Karpas-422 (cell line): ENCODE measurements around the gene HSD3B7. TPM values are rescaled to one million over a fixed set of nuclear protein-coding genes. Genes with fewer than 3 reads are reported as not detected.

Experiments
- DNase-seq: peaks from one replicate; pipeline ENCODE4 v3.0.0-alpha.2; 2015
- H2AFZ ChIP-seq: fragments of 200-600 bp; sonication (generic); 2 replicates; pipeline ENCODE4 v1.6.1; 2014; ENCODE audit warnings: antibody characterized with exemption, low read length, mixed read lengths
- H3K27ac ChIP-seq: fragments of 200-600 bp; sonication (generic); 2 replicates; pipeline ENCODE4 v1.5.1; 2014; ENCODE audit warnings: mild to moderate bottlenecking, low read length, moderate library complexity
- H3K27me3 ChIP-seq: fragments of 200-600 bp; sonication (generic); 2 replicates; pipeline ENCODE4 v1.6.1; 2014; ENCODE audit warnings: low read length, mixed read lengths
- H3K36me3 ChIP-seq: fragments of 200-600 bp; sonication (generic); 2 replicates; pipeline ENCODE4 v1.6.1; 2014; ENCODE audit warnings: low read length, mixed read lengths; ENCODE audit not compliant: insufficient read depth
- H3K4me1 ChIP-seq: fragments of 200-600 bp; sonication (generic); 2 replicates; pipeline ENCODE4 v1.6.1; 2014; ENCODE audit warnings: mild to moderate bottlenecking, low read length, mixed read lengths
- H3K4me2 ChIP-seq: fragments of 200-600 bp; sonication (generic); 2 replicates; pipeline ENCODE4 v1.6.1; 2014; ENCODE audit warnings: low read length, low read depth, mild to moderate bottlenecking; ENCODE audit not compliant: poor library complexity, severe bottlenecking
- H3K4me3 ChIP-seq: fragments of 200-600 bp; sonication (generic); 2 replicates; pipeline ENCODE4 v1.5.1; 2014; ENCODE audit warnings: mild to moderate bottlenecking, antibody characterized with exemption, low read length, mixed read lengths
- H3K79me2 ChIP-seq: fragments of 200-600 bp; sonication (generic); 2 replicates; pipeline ENCODE4 v1.6.1; 2014; ENCODE audit warnings: mild to moderate bottlenecking, low read length, mixed read lengths
- H3K9ac ChIP-seq: fragments of 200-600 bp; sonication (generic); 2 replicates; pipeline ENCODE4 v1.6.0; 2014; ENCODE audit warnings: low read length
- H3K9me2 ChIP-seq: fragments of 200-600 bp; sonication (generic), shearing (Covaris generic); replicated peaks from 2 replicates; pipeline ENCODE4 v1.6.0; 2014; ENCODE audit warnings: mild to moderate bottlenecking, low read length, moderate library complexity; ENCODE audit not compliant: insufficient read depth
- H3K9me3 ChIP-seq: fragments of 300-700, 200-600 bp; sonication (generic); 2 replicates; pipeline ENCODE4 v1.6.1; 2014; ENCODE audit warnings: low read length, mixed read lengths
- H4K20me1 ChIP-seq: fragments of 200-600 bp; sonication (generic); 2 replicates; pipeline ENCODE4 v1.6.1; 2014; ENCODE audit warnings: mild to moderate bottlenecking, antibody characterized with exemption, low read length, low read depth; ENCODE audit not compliant: insufficient read depth
- total RNA-seq: library from RNA; depleted of rRNA; stranded (reverse); fragments of >200 nt; shearing (Covaris generic); gene quantifications from 2 replicates; pipeline ENCODE4 v1.2.3, GENCODE V29; 2014; ENCODE audit warnings: low replicate concordance

Gene HSD3B7
- total RNA-seq, 1 experiment from 2014 or later = 2.7 TPM

DNA sequence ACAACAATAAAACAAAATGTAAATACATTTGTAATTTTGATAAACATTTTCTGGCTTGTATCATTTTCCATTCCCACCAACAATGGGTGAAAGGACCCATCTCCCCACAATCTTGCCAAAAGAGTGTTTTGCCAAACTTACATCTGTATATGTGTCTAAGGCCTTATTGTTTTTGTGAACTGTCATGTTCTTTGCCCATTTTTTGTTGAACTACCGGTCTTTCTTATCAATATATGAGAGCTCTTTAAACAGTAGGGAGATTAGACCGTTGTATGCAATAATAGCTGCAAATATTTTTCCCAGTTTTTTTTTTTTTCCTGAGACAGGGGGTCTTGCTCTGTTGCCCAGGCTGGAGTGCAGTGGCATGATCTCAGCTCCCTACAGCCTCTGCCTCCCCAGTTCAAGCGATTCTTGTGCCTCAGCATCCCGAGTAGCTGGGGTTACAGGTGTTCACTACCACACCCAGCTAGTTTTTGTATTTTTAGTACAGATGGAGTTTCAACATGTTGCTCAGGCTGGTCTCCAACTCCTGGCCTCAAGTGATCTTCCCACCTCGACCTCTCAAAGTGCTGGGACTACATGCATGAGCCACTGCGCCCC is 38.7 kb downstream of the HSD3B7 start:
- no peak overlapping the region for H3K27ac ChIP-seq
- no peaks in the 10 kb centered on the region for H4K20me1 ChIP-seq
- no peaks in the 10 kb centered on the region for H3K36me3 ChIP-seq
- no peaks in the 10 kb centered on the region for H3K79me2 ChIP-seq
- no peak overlapping the region for H2AFZ ChIP-seq
- no peak for DNase-seq
- H3K9me3 ChIP-seq = no peaks in the 10 kb centered on the region
- no peaks in the 10 kb centered on the region for H3K9me2 ChIP-seq
- no peak overlapping the region for H3K4me2 ChIP-seq
- H3K27me3 ChIP-seq = no peaks in the 10 kb centered on the region
- H3K9ac ChIP-seq = no peak overlapping the region
- H3K4me3 ChIP-seq = no peak overlapping the region
- no peaks in the 10 kb centered on the region for H3K4me1 ChIP-seq

DNA sequence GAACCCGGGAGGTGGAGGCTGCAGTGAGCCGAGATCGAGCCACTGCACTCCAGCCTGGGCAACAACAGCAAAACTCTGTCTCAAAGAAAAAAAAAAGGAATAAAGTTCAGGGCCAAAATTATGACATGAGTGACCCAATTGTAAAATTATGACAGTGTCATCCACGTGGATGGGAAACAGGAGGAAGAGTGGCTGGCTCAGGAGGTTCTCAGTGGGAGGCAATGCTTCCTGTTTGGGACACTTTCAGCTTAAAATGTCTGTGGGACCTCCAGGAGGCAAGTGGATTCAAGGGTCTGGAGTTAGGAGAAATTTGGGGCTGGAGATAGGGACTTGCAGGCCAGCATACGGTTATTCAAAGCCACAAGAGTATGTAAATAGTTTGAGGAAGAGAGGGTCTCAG is 40.3 kb downstream of the HSD3B7 start:
- Histone ChIP-seq H3K27ac (no peak overlapping the region), H3K4me3 (no peak overlapping the region), H3K9me2 (no peaks in the 10 kb centered on the region), H3K79me2 (no peaks in the 10 kb centered on the region), H3K27me3 (no peaks in the 10 kb centered on the region), H3K9me3 (no peaks in the 10 kb centered on the region), H3K9ac (no peak overlapping the region), H3K4me1 (no peaks in the 10 kb centered on the region), H3K36me3 (no peaks in the 10 kb centered on the region), H3K4me2 (no peak overlapping the region), H2AFZ (no peak overlapping the region), H4K20me1 (no peaks in the 10 kb centered on the region)
- DNase-seq = no peak

DNA sequence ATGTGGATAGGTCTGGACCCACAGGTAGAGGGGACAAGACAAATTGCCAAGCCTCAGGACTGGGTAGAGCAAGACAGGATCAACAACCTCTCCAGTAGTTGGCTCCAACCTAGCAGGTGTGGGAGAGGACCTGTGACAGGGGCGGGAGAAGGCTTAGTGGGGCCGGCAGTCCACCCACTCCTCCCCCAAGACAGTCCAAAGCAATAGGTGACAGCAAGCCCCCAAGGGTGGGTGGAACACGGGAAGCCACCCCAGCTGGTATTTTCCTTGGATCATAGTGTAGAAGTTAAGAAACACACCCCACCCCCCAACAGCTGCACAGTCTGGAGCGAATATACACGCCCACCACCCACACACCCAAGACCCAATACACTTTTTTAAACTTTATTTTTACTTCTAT is 44.3 kb downstream of the HSD3B7 start:
- Histone ChIP-seq H3K27ac (no peak overlapping the region), H3K9ac (no peak overlapping the region), H3K9me3 (no peaks in the 10 kb centered on the region), H4K20me1 (no peaks in the 10 kb centered on the region), H3K4me2 (no peak overlapping the region), H3K27me3 (no peaks in the 10 kb centered on the region), H3K9me2 (no peaks in the 10 kb centered on the region), H3K36me3 (no peaks in the 10 kb centered on the region), H2AFZ (no peak overlapping the region), H3K4me3 (no peak overlapping the region), H3K79me2 (peaks cover under 1% of the 10 kb centered on the region; the same call in 1 of the 2 replicates), H3K4me1 (peaks cover 10% of the 10 kb centered on the region)
- DNase-seq = peak; percentile 37

DNA sequence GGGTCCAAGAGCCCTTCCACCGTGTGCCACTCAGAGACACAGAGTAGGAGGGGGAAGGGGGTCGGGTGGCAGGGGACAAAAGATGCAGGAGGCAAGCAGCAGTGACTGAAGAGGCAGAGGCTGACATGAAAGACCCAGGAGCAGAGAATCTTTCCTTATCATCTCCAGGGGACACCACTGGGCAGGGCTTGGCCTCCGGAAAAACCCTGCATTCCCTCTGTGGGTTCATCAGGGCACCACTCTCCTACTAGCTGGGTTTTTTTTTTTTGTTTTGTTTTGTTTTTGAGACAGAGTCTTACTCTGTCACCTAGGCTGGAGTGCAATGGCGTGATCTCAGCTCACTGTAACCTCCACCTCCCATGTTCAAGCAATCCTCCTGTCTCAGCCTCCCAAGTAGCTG is 46.3 kb downstream of the HSD3B7 start:
- H3K9me3 ChIP-seq = no peaks in the 10 kb centered on the region

DNA sequence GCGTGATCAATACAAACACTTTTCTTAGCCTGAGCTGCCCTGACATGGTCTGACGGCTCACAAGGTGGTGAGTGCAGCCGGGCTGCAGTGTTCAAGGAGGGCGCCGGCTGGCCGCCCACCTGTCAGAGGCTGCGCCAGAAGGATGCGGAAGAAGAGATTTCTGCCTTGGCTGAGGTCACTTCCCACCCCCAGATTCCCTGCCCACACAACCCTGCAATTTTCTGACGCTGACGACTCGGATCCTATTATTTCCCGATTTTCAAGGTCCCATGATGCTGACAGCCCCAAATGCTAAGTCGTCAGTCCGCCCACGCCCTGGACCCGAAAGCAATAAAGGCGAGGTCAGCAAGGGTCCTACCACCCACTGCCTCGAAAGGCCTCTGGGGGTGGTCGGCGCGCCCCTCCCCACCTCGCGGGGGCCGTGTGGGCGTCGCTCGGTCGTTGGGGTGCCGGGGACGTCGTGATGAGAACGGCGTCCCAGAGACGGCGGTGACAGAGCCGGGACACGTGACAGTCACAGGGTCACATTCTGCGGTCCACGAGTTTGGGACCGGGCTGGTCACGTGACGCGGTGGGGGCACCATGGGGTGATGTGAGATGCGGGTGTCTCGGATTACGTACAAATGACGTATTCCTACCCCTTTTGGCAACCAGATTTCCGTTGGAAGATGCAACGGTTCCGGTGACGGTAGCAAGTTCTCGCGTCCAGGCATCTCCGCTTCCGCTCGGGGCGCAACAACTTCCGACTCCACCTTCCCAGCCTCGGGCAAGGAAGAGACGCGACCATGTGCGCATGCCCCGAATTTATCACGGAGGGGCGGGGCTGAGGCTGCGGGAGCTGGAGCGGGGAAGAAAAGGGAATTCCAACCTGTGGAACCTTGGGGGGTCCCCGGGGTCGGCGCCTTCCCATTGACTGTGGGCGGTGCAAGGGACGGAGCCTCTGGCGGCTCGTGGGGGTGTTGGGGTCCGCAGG is 48.0 kb downstream of the HSD3B7 start, which contains the start of gene STX4:
Gene STX4 (plus strand): TSS at position 823 of the 973 bp plus-strand sequence. CDS start 248 bp downstream, outside the sequence.
- Histone ChIP-seq H3K9me3 (no peaks in the 10 kb centered on the region), H3K9ac (peak within 1 kb of the TSS; percentile 80), H3K36me3 (no peaks in the 10 kb centered on the region), H3K4me3 (peak within 1 kb of the TSS; percentile 91), H3K4me1 (peaks cover 14% of the 10 kb centered on the region), H3K79me2 (peaks cover 4% of the 10 kb centered on the region; the same call in 1 of the 2 replicates), H3K27me3 (no peaks in the 10 kb centered on the region), H3K4me2 (peak within 1 kb of the TSS; percentile 90), H3K27ac (no peak within 1 kb of the TSS), H2AFZ (peak within 1 kb of the TSS; percentile 98), H4K20me1 (no peaks in the 10 kb centered on the region), H3K9me2 (no peaks in the 10 kb centered on the region)
- DNase-seq = peak; percentile 97

More for the DNA sequence above, 46.3 kb downstream of the HSD3B7 start:
- Histone ChIP-seq H4K20me1 (no peaks in the 10 kb centered on the region), H3K9ac (no peak overlapping the region), H3K27ac (no peak overlapping the region), H2AFZ (no peak overlapping the region), H3K4me3 (no peak overlapping the region), H3K4me2 (no peak overlapping the region), H3K79me2 (peaks cover 4% of the 10 kb centered on the region; the same call in 1 of the 2 replicates), H3K27me3 (no peaks in the 10 kb centered on the region), H3K36me3 (no peaks in the 10 kb centered on the region), H3K4me1 (peaks cover 14% of the 10 kb centered on the region), H3K9me2 (no peaks in the 10 kb centered on the region)
- no peak for DNase-seq

DNA sequence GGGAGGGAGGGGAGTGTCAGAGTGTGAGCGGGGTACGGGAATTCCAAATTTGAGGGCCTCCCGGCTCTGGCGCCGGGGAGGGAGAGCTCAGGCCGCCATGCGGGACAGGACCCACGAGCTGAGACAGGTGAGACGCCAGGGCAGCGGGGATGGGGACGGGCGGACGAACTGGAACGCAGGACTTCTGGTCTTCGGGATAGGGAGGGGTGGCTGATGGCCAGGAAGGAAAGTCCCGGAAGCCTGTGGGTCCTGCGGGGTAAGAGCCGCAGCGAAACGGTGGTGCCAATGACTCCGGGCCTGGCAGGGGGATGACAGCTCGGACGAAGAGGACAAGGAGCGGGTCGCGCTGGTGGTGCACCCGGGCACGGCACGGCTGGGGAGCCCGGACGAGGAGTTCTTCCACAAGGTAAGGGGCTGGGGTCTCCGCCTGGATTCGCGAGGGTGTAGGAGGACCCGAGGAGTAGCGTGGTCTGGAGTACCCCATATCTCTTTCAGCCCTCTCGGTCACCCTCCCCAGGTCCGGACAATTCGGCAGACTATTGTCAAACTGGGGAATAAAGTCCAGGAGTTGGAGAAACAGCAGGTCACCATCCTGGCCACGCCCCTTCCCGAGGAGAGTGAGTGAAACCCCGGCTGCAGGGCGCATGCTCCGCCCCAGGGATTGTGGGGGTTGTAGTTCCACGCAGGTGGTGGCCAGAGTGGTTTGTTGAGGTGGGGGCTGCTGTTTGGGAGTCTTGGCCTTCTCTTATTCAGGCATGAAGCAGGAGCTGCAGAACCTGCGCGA is 48.9 kb downstream of the HSD3B7 start:
- Histone ChIP-seq H3K27ac (no peak overlapping the region), H4K20me1 (no peaks in the 10 kb centered on the region), H2AFZ (peak overlapping the region; percentile 93)

DNA sequence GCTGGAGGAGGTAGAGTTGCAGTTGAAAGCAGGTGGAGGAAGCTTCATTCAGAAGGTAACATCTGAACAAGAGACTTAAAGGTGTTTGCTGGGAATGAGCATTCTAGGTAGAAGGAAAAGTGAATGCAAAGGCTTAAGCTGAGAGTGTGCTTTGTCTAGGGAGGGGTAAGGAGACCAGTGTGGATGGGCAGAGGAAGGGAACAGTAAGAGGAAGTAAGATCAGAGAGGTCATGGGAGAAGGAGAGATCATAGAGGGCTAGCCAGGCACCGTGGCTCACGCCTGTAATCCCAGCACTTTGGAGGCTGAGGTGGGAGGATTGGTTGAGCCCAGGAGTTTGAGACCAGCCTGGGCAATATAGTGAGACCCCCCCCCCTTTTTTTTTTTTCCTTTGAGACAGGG is 51.7 kb downstream of the HSD3B7 start:
- H3K27me3 ChIP-seq = no peaks in the 10 kb centered on the region
- no peak overlapping the region for H2AFZ ChIP-seq
- no peak for DNase-seq
- H4K20me1 ChIP-seq = no peaks in the 10 kb centered on the region
- H3K36me3 ChIP-seq = no peaks in the 10 kb centered on the region
- H3K9ac ChIP-seq = no peak overlapping the region
- H3K27ac ChIP-seq = no peak overlapping the region
- peaks cover 4% of the 10 kb centered on the region; the same call in 1 of the 2 replicates for H3K79me2 ChIP-seq
- H3K4me2 ChIP-seq = no peak overlapping the region
- H3K4me1 ChIP-seq = peaks cover 14% of the 10 kb centered on the region
- no peaks in the 10 kb centered on the region for H3K9me2 ChIP-seq
- no peak overlapping the region for H3K4me3 ChIP-seq
- no peaks in the 10 kb centered on the region for H3K9me3 ChIP-seq

More for the DNA sequence above, 48.9 kb downstream of the HSD3B7 start:
- peak; percentile 91 for DNase-seq
- peak overlapping the region; percentile 80 for H3K9ac ChIP-seq
- H3K27me3 ChIP-seq = no peaks in the 10 kb centered on the region
- peaks cover 4% of the 10 kb centered on the region; the same call in 1 of the 2 replicates for H3K79me2 ChIP-seq
- no peaks in the 10 kb centered on the region for H3K36me3 ChIP-seq
- peak overlapping the region; percentile 90 for H3K4me2 ChIP-seq
- H3K4me1 ChIP-seq = peaks cover 14% of the 10 kb centered on the region
- H3K9me2 ChIP-seq = no peaks in the 10 kb centered on the region
- no peaks in the 10 kb centered on the region for H3K9me3 ChIP-seq
- peak overlapping the region; percentile 91 for H3K4me3 ChIP-seq
